Peyer's patch (tissue), 4 donors: ENCODE measurements around the gene ALPI.
"Not testable (repeated sequence)": the region's sequence is repeated elsewhere in the genome, so short reads cannot be mapped to it uniquely, and the experiment has no call there.

Experiments used
- POLR2A ChIP-seq, 2 donors: fragments of 450-650 bp; IDR thresholded peaks; one replicate each; pipeline ENCODE4 v1.5.1; 2017; ENCODE audit warnings: antibody characterized with exemption in 2 of 2, mild to moderate bottlenecking in 2 of 2, moderate library complexity in 2 of 2
- TF ChIP-seq, protein P1 (sequence below), 6 experiments: fragments of 450-650 bp in 4 of 6; fragments of 200-600 bp in 2 of 6; sonication (generic) in 1 of 6; IDR thresholded peaks; one replicate each; pipeline ENCODE4 v1.5.1; 2017 to 2019; ENCODE audit warnings: antibody characterized with exemption in 6 of 6, mild to moderate bottlenecking in 3 of 6, moderate library complexity in 1 of 6

DNA sequence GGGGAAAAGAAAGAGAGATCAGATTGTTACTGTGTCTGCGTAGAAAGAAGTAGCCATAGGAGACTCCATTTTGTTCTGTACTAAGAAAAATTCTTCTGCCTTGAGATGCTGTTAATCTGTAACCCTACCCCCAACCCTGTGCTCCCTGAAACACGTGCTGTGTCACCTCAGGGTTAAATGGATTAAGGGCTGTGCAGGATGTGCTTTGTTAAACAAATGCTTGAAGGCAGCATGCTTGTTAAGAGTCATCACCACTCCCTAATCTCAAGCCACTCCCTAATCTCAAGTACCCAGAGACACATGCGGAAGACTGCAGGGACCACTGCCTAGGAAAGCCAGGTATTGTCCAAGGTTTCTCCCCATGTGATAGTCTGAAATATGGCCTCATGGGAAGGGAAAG, 33.0 kb upstream of the ALPI start:
- TF ChIP-seq, protein P1, sequence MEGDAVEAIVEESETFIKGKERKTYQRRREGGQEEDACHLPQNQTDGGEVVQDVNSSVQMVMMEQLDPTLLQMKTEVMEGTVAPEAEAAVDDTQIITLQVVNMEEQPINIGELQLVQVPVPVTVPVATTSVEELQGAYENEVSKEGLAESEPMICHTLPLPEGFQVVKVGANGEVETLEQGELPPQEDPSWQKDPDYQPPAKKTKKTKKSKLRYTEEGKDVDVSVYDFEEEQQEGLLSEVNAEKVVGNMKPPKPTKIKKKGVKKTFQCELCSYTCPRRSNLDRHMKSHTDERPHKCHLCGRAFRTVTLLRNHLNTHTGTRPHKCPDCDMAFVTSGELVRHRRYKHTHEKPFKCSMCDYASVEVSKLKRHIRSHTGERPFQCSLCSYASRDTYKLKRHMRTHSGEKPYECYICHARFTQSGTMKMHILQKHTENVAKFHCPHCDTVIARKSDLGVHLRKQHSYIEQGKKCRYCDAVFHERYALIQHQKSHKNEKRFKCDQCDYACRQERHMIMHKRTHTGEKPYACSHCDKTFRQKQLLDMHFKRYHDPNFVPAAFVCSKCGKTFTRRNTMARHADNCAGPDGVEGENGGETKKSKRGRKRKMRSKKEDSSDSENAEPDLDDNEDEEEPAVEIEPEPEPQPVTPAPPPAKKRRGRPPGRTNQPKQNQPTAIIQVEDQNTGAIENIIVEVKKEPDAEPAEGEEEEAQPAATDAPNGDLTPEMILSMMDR (IDR thresholded peaks at IDR 0.05), result not testable (repeated sequence)
- TF ChIP-seq POLR2A (IDR thresholded peaks at IDR 0.05), result not testable (repeated sequence)
